A549 (cell line): ENCODE results near the gene P4HB.

Experiments used
- HOXB13 ChIP-seq: fragments of 250-450 bp; sonication (Bioruptor Pico); IDR thresholded peaks from 2 replicates; pipeline ENCODE4 v1.5.0; 2020; ENCODE audit warnings: low read depth, mild to moderate bottlenecking, moderate library complexity
- JUNB ChIP-seq: fragments of >200 bp; sonication (Bioruptor Twin); formaldehyde crosslinking; IDR thresholded peaks from 2 replicates; pipeline ENCODE4 v1.6.1; 2016
- POLR2A ChIP-seq: IDR thresholded peaks from 2 replicates; pipeline ENCODE4 v1.6.1; 2012; ENCODE audit warnings: mild to moderate bottlenecking, low read length
- RFX5 ChIP-seq: fragments of 450-650 bp; IDR thresholded peaks from 2 replicates; pipeline ENCODE4 v1.7.1; 2014; ENCODE audit warnings: antibody characterized with exemption, mild to moderate bottlenecking, moderate library complexity
- TF ChIP-seq, protein P1 (sequence below): fragments of >200 bp; sonication (Bioruptor Twin); formaldehyde crosslinking; IDR thresholded peaks from 3 replicates; pipeline ENCODE4 v1.5.1; 2016
- TF ChIP-seq, protein P2 (sequence below): fragments of 200-600 bp; sonication (generic); IDR thresholded peaks from 2 replicates; pipeline ENCODE4 v1.6.1; 2016; ENCODE audit warnings: antibody characterized with exemption, mild to moderate bottlenecking, moderate library complexity
- TF ChIP-seq, protein P3 (sequence below): fragments of 150-350 bp; IDR thresholded peaks from 2 replicates; pipeline ENCODE4 v1.6.1; 2014; ENCODE audit warnings: low read depth, mild to moderate bottlenecking, low read length

DNA sequence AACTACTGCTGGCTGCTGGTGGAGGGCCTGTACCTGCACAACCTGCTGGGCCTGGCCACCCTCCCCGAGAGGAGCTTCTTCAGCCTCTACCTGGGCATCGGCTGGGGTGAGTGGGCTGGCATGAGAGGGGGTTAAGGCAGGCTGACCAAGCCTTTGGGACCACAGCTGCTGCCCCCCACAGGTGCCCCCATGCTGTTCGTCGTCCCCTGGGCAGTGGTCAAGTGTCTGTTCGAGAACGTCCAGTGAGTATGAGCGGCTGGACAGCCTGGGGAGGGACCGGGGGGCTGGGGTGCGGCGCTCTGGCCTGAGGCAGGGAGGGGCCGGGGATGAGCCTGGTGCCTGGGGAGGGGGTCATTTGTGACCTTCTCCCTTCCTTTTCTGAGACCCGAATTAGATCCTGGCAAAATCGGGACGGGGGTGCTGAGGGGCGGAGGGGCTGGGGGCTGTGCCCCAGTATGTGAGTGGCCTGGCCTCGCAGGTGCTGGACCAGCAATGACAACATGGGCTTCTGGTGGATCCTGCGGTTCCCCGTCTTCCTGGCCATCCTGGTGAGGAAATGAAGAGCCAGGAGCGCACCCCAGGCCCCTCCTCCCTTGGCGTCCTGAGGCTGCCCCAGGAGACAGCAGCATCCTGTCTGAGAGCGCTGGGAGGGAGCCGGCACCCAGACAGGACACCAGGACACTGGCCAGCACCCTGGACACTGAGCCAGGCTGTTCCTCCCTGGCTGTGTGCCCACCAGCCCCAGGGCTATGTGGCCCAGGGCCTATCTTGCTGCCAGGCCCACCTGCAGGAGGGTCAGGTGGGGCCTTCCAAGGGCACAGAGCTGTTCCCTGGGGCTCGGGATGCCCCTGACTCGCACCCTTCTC, 48.4 kb downstream of the P4HB start:
- TF ChIP-seq, protein P1, sequence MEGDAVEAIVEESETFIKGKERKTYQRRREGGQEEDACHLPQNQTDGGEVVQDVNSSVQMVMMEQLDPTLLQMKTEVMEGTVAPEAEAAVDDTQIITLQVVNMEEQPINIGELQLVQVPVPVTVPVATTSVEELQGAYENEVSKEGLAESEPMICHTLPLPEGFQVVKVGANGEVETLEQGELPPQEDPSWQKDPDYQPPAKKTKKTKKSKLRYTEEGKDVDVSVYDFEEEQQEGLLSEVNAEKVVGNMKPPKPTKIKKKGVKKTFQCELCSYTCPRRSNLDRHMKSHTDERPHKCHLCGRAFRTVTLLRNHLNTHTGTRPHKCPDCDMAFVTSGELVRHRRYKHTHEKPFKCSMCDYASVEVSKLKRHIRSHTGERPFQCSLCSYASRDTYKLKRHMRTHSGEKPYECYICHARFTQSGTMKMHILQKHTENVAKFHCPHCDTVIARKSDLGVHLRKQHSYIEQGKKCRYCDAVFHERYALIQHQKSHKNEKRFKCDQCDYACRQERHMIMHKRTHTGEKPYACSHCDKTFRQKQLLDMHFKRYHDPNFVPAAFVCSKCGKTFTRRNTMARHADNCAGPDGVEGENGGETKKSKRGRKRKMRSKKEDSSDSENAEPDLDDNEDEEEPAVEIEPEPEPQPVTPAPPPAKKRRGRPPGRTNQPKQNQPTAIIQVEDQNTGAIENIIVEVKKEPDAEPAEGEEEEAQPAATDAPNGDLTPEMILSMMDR = no peak
- no peak for TF ChIP-seq POLR2A
- TF ChIP-seq, protein P2, sequence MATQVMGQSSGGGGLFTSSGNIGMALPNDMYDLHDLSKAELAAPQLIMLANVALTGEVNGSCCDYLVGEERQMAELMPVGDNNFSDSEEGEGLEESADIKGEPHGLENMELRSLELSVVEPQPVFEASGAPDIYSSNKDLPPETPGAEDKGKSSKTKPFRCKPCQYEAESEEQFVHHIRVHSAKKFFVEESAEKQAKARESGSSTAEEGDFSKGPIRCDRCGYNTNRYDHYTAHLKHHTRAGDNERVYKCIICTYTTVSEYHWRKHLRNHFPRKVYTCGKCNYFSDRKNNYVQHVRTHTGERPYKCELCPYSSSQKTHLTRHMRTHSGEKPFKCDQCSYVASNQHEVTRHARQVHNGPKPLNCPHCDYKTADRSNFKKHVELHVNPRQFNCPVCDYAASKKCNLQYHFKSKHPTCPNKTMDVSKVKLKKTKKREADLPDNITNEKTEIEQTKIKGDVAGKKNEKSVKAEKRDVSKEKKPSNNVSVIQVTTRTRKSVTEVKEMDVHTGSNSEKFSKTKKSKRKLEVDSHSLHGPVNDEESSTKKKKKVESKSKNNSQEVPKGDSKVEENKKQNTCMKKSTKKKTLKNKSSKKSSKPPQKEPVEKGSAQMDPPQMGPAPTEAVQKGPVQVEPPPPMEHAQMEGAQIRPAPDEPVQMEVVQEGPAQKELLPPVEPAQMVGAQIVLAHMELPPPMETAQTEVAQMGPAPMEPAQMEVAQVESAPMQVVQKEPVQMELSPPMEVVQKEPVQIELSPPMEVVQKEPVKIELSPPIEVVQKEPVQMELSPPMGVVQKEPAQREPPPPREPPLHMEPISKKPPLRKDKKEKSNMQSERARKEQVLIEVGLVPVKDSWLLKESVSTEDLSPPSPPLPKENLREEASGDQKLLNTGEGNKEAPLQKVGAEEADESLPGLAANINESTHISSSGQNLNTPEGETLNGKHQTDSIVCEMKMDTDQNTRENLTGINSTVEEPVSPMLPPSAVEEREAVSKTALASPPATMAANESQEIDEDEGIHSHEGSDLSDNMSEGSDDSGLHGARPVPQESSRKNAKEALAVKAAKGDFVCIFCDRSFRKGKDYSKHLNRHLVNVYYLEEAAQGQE = no peak
- TF ChIP-seq JUNB = no peak
- TF ChIP-seq, protein P3, sequence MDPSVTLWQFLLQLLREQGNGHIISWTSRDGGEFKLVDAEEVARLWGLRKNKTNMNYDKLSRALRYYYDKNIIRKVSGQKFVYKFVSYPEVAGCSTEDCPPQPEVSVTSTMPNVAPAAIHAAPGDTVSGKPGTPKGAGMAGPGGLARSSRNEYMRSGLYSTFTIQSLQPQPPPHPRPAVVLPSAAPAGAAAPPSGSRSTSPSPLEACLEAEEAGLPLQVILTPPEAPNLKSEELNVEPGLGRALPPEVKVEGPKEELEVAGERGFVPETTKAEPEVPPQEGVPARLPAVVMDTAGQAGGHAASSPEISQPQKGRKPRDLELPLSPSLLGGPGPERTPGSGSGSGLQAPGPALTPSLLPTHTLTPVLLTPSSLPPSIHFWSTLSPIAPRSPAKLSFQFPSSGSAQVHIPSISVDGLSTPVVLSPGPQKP = no peak
- TF ChIP-seq HOXB13 (CRISPR knock-in tag) = no peak
- no peak for TF ChIP-seq RFX5
